Neural progenitor cell (in vitro differentiated cells): Measurements from ENCODE around the gene CWH43.
"Not testable (repeated sequence)": the region's sequence is repeated elsewhere in the genome, so short reads cannot be mapped to it uniquely, and the experiment has no call there.

Source experiments
- EZH2 ChIP-seq: fragments of 200-600 bp; sonication (generic); IDR thresholded peaks from 2 replicates; pipeline ENCODE4 v1.6.1; 2017; ENCODE audit warnings: antibody characterized with exemption, mild to moderate bottlenecking, moderate library complexity
- EZH2phosphoT487 ChIP-seq: fragments of 200-600 bp; sonication (generic); IDR thresholded peaks from 2 replicates; pipeline ENCODE4 v1.6.1; 2017; ENCODE audit warnings: antibody characterized with exemption
- TF ChIP-seq, protein P1 (sequence below): fragments of 200-600 bp; sonication (generic); IDR thresholded peaks from 2 replicates; pipeline ENCODE4 v1.5.1; 2017; ENCODE audit warnings: antibody characterized with exemption, mild to moderate bottlenecking

DNA sequence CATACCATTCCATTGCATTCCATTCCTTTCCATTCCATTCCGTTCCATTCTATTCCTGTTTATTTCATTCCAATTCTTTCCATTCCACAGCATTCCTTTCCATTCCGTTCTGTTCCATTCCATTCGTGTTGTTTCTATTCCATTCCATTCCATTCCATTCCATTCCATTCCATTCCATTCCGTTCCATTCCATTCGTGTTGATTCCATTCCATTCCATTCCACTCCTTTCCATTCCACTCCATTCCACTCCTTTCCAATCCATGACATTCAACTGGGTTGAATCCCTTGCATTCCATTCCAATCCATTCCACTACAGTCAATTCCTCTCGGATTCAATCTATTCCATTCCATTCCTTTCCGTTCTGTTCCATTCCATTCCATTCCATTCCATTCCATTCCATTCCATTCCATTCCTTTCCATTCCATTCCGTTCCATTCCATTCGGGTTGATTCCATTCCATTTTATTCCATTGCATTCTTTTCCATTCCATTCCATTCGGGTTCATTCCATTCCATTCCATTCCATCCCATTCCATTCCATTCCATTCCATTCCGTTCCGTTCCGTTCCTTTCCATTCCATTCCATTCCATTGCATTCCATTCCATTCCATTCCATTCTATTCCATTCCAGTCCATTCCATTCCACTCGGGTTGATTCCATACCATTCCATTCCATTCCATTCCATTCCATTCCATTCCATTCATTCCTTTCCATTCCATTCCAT is 112.1 kb downstream of the CWH43 start:
- TF ChIP-seq, protein P1, sequence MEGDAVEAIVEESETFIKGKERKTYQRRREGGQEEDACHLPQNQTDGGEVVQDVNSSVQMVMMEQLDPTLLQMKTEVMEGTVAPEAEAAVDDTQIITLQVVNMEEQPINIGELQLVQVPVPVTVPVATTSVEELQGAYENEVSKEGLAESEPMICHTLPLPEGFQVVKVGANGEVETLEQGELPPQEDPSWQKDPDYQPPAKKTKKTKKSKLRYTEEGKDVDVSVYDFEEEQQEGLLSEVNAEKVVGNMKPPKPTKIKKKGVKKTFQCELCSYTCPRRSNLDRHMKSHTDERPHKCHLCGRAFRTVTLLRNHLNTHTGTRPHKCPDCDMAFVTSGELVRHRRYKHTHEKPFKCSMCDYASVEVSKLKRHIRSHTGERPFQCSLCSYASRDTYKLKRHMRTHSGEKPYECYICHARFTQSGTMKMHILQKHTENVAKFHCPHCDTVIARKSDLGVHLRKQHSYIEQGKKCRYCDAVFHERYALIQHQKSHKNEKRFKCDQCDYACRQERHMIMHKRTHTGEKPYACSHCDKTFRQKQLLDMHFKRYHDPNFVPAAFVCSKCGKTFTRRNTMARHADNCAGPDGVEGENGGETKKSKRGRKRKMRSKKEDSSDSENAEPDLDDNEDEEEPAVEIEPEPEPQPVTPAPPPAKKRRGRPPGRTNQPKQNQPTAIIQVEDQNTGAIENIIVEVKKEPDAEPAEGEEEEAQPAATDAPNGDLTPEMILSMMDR, result not testable (repeated sequence)
- TF ChIP-seq EZH2, EZH2phosphoT487: not testable (repeated sequence)
